Measurements from ENCODE around the gene METTL3.
A peak's percentile ranks its signal among the peaks of the same experiment; 100 is the strongest.

METTL3 gene

GRCh38 chr14:21526672-21527317 lies 15.7 kb upstream of the METTL3 start:
- DNase-seq: no peak

GRCh38 chr14:21525962-21526671 lies 15.0 kb upstream of the METTL3 start, which contains the start of gene SALL2:
Gene SALL2 (minus strand): TSS chr14:21526346. CDS start chr14:21526127, 219 bp downstream.
- DNase-seq: peak; percentile 26

- no peak for DNase-seq
Observed at GRCh38 chr14:21525571-21525961, 14.4 kb upstream of the METTL3 start.

GRCh38 chr14:21524575-21525490 lies 13.7 kb upstream of the METTL3 start:
- DNase-seq: no peak

DNA sequence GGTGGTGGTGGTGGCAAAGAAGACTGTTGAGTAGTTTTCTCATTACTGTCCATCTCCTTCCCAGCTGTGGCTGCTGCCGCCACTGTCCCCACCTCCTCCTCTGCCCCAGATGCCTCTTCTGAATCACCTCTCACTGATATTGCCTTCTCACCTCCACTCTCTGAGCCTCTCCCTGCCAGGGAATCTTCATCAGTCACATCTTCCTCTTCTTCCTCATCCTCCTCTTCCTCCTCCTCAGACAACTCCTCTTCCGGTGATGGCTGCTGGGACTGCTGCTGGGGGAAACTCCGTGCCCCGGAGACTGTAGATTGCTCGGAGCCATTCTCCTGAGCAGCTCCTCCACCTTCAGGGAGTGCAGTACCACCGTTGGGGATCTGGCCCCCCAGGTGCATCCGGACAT lies 12.1 kb upstream of the METTL3 start:
- DNase-seq: no peak

GRCh38 chr14:21521501-21521900 lies 10.4 kb upstream of the METTL3 start:
- peak; percentile 84 for DNase-seq

- DNase-seq: no peak
Observed at GRCh38 chr14:21520767-21521166, 9.6 kb upstream of the METTL3 start.

DNA sequence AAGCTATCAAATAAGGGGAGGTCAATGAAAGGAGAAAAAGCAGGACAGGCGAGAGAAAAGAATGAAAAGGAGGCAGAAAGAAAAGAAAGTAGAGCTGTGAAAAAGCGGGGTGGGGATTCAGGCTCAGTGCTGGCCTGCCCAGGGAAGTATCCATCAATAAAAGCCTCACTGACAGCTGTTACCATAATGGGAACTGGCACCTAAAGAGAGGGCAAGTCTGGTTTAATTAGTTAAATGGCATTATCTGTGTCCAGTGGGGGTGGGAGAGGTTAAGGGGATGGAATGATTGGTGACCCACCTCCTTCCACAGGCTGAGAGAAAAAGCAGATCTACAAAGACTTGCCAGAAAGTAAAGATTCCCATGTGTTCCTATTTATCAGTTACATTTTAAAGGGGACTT lies 7.6 kb upstream of the METTL3 start:
- DNase-seq: no peak

GRCh38 chr14:21514341-21514740 lies 3.2 kb upstream of the METTL3 start:
- DNase-seq: no peak

DNA sequence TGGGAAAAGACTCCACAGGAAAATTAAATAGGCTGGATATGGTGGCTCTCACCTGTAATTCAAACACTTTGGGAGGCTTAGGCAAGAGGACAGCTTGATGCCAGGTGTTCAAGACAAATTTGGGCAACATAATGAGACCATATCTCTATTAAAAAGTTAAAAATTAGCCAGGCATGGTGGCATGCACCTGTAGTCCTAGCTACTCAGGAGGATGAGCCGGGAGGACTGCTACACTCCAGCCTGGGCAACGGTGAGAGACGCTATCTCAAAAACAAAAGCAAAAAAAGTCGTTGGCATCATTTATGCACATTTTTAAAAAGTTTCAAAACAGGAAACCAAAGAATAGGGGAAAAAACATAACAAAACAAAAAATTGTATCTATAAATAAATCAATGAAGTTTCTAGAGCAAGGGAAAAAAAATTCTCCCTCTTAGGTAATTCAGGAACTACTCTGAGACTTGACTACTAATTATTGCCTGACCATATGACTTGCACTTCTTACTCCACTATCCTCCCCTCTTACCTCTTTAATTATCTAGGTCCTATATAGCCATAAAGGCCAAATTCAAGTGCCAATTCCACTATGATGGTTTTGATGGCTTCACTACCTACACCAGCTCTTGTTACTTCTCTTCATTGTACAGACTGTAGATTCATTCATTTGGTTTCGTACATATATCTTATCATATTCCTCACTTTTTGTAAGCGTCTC lies 1.6 kb downstream of the METTL3 start:
- no peak for DNase-seq

GRCh38 chr14:21506557-21506956 lies 4.6 kb downstream of the METTL3 start:
- DNase-seq: no peak

- no peak for DNase-seq
Observed at GRCh38 chr14:21505012-21505553, 6.1 kb downstream of the METTL3 start.

DNA sequence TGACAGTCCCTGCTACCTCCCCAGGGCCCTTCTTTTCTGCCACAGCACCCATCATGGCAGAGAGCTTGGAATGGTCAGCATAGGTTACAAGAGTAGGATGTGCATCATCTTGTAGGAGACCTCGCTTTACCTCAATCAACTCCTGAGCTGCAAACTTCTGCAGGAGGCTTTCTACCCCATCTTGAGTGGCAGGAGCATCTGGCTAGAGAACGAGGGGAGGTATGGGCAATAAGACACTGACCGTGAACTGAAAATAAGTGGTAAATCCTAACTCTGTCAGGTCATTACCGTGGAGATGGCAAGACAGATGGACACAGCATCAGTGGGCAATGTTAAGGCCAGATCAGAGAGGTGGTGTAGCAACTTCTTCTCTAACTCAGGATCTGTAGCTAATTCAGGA lies 7.8 kb downstream of the METTL3 start:
- no peak for DNase-seq

DNA sequence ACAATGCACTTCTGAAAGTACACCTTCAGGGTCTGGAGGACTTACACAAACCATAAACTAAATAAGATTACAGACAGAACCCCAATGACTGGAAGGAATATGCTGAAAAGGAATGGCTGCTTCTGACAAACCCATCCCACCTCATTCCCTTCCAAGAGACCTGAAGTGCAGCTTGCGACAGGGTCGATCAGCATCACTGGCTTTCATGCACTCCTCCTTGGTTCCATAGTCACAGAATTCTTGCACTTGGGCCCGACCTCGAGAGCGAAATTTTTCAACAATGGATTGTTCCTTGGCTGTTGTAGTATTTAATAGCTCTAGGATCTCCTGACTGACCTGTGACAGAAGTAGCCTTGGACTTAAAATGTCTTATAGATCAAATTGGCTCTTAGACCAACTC lies 9.6 kb downstream of the METTL3 start:
- DNase-seq: no peak

DNA sequence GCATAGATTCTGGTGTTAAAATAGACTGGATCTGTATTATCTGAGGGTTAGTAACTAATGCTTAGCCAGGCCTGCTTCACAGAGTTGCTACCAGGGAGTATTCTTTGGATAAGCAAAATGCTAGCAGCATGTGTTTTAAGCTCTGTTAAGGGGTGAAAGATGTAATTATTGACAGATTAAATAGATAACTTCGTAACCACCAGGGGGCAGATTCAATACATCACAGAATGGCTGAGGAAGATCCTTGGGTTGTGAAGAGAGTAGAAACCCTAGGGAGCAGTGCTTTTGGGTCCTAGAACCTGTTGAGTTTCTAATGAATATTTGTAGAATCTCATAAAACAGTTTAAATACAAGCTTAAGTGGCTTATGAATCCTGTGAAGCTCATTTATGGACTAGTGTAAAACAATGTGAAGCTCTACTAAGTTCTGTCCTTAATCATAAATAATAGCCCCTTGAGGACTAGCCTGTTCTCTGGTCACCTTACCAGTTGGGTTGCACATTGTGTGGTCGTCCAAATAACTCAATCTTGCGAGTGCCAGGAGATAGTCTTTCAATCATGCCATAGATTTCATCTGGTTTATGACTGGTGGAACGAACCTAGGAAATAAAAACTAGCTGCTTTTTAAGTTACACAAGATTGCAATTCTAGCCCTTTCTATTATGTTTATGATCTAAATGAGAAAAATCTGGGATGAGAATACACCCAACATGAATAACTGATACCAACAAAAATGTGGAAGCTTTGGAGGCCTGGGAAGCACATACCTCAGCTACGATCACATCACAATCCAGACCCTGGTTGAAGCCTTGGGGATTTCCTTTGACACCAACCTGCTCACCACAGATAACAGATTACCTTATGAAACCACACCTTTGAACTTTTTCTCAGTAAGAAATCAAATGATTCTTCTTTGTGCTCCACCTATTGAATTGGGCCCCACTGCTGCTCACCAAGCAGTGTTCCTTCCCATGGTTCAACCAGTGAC lies 12.3 kb downstream of the METTL3 start:
- DNase-seq: peak; percentile 77

GRCh38 chr14:21496453-21496852 lies 14.7 kb downstream of the METTL3 start:
- peak; percentile 37 for DNase-seq

DNA sequence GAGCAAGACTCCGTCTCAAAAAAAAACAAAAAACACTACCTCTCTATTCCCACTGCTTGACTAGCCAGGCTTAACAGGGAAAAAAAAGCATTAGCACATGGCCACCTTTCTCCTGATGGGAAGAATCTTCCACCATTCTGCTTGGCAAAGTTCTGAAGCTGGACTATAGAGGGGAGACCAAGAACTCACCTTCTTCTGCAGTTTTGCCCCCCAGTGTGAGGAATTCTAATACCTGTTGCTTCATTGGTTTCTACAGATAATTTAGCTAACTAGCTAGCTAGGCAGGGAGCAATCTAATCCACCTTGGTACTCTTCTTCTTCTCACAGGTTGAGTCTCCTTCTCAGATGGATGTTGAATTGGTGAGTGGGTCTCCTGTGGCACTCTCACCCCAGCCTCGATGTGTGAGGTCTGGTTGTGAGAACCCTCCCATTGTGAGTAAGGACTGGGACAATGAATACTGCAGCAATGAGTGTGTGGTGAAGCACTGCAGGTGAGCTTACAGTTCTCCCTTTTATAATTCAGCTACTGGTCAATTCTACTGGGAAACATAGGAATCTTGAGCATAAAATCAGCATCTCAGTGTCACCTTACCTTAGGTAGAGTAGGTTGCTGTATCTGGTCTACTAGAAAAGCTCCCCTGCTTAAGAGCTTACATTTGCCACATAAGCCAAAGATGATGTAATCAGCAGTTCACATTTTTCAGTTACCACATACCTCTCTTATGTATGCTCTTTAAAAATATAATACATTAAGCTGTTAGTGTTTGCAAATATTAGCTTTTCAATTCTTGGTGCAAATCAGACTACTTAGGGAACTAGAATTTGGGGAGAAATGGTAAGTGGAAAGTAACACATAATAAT lies 16.0 kb downstream of the METTL3 start:
- peak; percentile 46 for DNase-seq

GRCh38 chr14:21486640-21487087 lies 24.5 kb downstream of the METTL3 start:
- no peak for DNase-seq

DNA sequence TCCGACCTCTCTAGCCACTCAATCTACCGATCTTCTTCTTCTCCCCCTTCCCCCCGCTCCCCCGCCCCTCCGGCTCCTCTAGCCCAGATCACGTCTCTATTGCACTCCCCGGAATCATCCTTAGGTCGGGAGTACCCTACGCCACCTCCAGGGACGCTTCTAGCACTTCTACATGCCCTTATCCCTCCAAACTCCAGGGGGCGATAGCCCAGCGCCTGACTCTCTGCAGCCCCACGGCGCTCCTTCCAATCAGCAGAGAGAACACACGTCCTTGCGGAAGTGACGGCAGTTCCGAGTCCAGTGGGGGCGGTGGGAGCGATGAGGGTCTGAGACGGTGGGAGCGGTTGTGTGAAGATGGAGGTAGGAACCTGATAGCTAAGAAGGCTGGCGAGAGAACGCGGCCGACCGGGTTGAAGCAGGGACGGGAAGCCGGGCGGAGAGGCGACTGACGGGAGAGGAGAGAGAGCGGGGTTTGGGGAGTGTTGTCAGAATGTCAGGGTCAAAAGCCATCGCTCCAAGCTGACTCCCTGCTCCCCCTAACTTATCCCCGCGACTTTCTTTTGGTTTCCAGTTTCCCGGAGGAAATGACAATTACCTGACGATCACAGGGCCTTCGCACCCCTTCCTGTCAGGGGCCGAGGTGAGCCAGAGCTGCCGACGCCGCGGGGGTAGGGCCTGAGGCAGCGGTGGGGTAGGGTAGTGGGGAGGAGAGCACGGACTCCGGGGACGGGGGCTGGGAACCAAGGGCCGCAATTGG lies 34.0 kb downstream of the METTL3 start, which contains the start of the genes RAB2B and TOX4:
RAB2B (minus strand) TSS at position 35 of the 757 bp plus-strand sequence. CDS start 87 bp downstream, outside the sequence.
TOX4 (plus strand) TSS at position 271 of the 757 bp plus-strand sequence; CDS start at position 355, 84 bp downstream.
- DNase-seq: peak; percentile 94

All from NCI-H226 (cell line).